HEK293 (cell line): ENCODE results near the gene SLC39A1.

ENCODE experiments used
- CTCF ChIA-PET: fragments of 350-600 bp; formaldehyde crosslinking; extraction: SDS; loops from one replicate; lab custom pipeline; 2021; ENCODE audit warnings: antibody characterized with exemption; lab: Yijun Ruan, JAX
- POLR2A ChIA-PET: fragments of 300-600 bp; formaldehyde crosslinking; extraction: SDS; loops from one replicate; lab custom pipeline; 2020; ENCODE audit warnings: antibody characterized with exemption, inconsistent platforms; lab: Yijun Ruan, JAX
- H3K27ac ChIP-seq: fragments of 200-500 bp; sonication (Bioruptor generic); 2 replicates; pipeline ENCODE4 v1.5.1; 2014; ENCODE audit warnings: low read depth, low read length, control low read depth, inconsistent platforms; ENCODE audit errors: extremely low read depth
- H3K36me3 ChIP-seq, 2 experiments: fragments of 200-500 bp in 1 of 2; sonication (Bioruptor generic) in 1 of 2; 1 replicate in 1 of 2; 2 replicates in 1 of 2; pipeline ENCODE4 v1.5.1; 2014 to 2017; ENCODE audit warnings: inconsistent platforms in 2 of 2, low read length in 2 of 2; ENCODE audit not compliant: control insufficient read depth in 2 of 2, insufficient read depth in 1 of 2
- H3K4me1 ChIP-seq: fragments of 200-500 bp; sonication (Bioruptor generic); 2 replicates; pipeline ENCODE4 v1.5.1; 2014; ENCODE audit warnings: mild to moderate bottlenecking, low read length, inconsistent platforms; ENCODE audit not compliant: control insufficient read depth, insufficient read depth
- H3K4me3 ChIP-seq: 2 replicates; pipeline ENCODE4 v1.5.1; 2011; ENCODE audit warnings: low read depth, mild to moderate bottlenecking, control low read depth, low read length, moderate library complexity
- H3K9me3 ChIP-seq: fragments of 200-500 bp; sonication (Bioruptor generic); 2 replicates; pipeline ENCODE4 v1.5.1; 2014; ENCODE audit warnings: low read depth, low read length, inconsistent platforms; ENCODE audit not compliant: control insufficient read depth, insufficient read depth
- ATF2 ChIP-seq: fragments of 450-650 bp; formaldehyde crosslinking; IDR thresholded peaks from 2 replicates; pipeline ENCODE4 v1.5.1; 2016; ENCODE audit warnings: missing biosample characterization, missing genetic modification characterization, low read depth
- BCL11B ChIP-seq: fragments of 450-650 bp; formaldehyde crosslinking; IDR thresholded peaks from 2 replicates; pipeline ENCODE4 v1.5.1; 2016; ENCODE audit warnings: low read depth, missing biosample characterization, missing genetic modification characterization
- ELK4 ChIP-seq: IDR thresholded peaks from 2 replicates; pipeline ENCODE4 v1.6.1; 2011; ENCODE audit warnings: mild to moderate bottlenecking, low read depth, low read length, borderline replicate concordance
- GLI4 ChIP-seq: fragments of 450-650 bp; formaldehyde crosslinking; IDR thresholded peaks from 2 replicates; pipeline ENCODE4 v1.5.1; 2016; ENCODE audit warnings: missing biosample characterization, missing genetic modification characterization
- KLF8 ChIP-seq: fragments of 450-650 bp; formaldehyde crosslinking; IDR thresholded peaks from 2 replicates; pipeline ENCODE4 v1.5.1; 2016; ENCODE audit warnings: missing biosample characterization, missing genetic modification characterization
- TSHZ1 ChIP-seq: fragments of 450-650 bp; formaldehyde crosslinking; IDR thresholded peaks from 2 replicates; pipeline ENCODE4 v1.5.1; 2016; ENCODE audit warnings: missing biosample characterization, missing genetic modification characterization, borderline replicate concordance
- ZNF112 ChIP-seq: fragments of 450-650 bp; formaldehyde crosslinking; IDR thresholded peaks from 2 replicates; pipeline ENCODE4 v1.5.0; 2017; ENCODE audit warnings: missing biosample characterization, missing genetic modification characterization
- ZNF121 ChIP-seq: fragments of 450-650 bp; formaldehyde crosslinking; IDR thresholded peaks from 2 replicates; pipeline ENCODE4 v1.5.1; 2016; ENCODE audit warnings: missing biosample characterization, missing genetic modification characterization
- ZNF157 ChIP-seq: fragments of 450-650 bp; formaldehyde crosslinking; IDR thresholded peaks from 2 replicates; pipeline ENCODE4 v1.5.1; 2016; ENCODE audit warnings: missing biosample characterization, missing genetic modification characterization
- ZNF311 ChIP-seq: fragments of 450-650 bp; formaldehyde crosslinking; IDR thresholded peaks from 2 replicates; pipeline ENCODE4 v1.5.1; 2017; ENCODE audit warnings: missing biosample characterization, missing genetic modification characterization, borderline replicate concordance
- ZNF335 ChIP-seq: fragments of 450-650 bp; formaldehyde crosslinking; conservative IDR thresholded peaks from 2 replicates; pipeline ENCODE4 v1.5.1; 2016; ENCODE audit warnings: missing biosample characterization, missing genetic modification characterization
- ZNF354C ChIP-seq: fragments of 450-650 bp; formaldehyde crosslinking; IDR thresholded peaks from 2 replicates; pipeline ENCODE4 v1.5.1; 2016; ENCODE audit warnings: missing biosample characterization, missing genetic modification characterization, low read depth, borderline replicate concordance
- ZNF404 ChIP-seq: fragments of 450-650 bp; formaldehyde crosslinking; IDR thresholded peaks from 2 replicates; pipeline ENCODE4 v1.5.1; 2017; ENCODE audit warnings: missing biosample characterization, missing genetic modification characterization
- ZNF510 ChIP-seq: fragments of 450-650 bp; formaldehyde crosslinking; IDR thresholded peaks from 2 replicates; pipeline ENCODE4 v1.5.1; 2018; ENCODE audit warnings: mild to moderate bottlenecking, missing genetic modification characterization, missing biosample characterization; ENCODE audit not compliant: insufficient replicate concordance
- ZNF521 ChIP-seq: fragments of 450-650 bp; formaldehyde crosslinking; IDR thresholded peaks from 2 replicates; pipeline ENCODE4 v1.5.1; 2017; ENCODE audit warnings: missing biosample characterization, mild to moderate bottlenecking, missing genetic modification characterization
- ZNF555 ChIP-seq: fragments of 450-650 bp; formaldehyde crosslinking; conservative IDR thresholded peaks from 2 replicates; pipeline ENCODE4 v1.5.1; 2017; ENCODE audit warnings: missing biosample characterization, mild to moderate bottlenecking, missing genetic modification characterization, inconsistent platforms
- ZNF600 ChIP-seq: fragments of 450-650 bp; formaldehyde crosslinking; IDR thresholded peaks from 2 replicates; pipeline ENCODE4 v1.5.1; 2016; ENCODE audit warnings: missing biosample characterization, missing genetic modification characterization
- ZNF610 ChIP-seq: fragments of 450-650 bp; formaldehyde crosslinking; IDR thresholded peaks from 2 replicates; pipeline ENCODE4 v1.5.1; 2016; ENCODE audit warnings: missing biosample characterization, missing genetic modification characterization, borderline replicate concordance
- ZNF645 ChIP-seq: fragments of 450-650 bp; formaldehyde crosslinking; IDR thresholded peaks from 2 replicates; pipeline ENCODE4; 2016; ENCODE audit warnings: missing biosample characterization, missing genetic modification characterization
- ZNF677 ChIP-seq: fragments of 450-650 bp; IDR thresholded peaks from 2 replicates; pipeline ENCODE4 v1.5.0; 2018; ENCODE audit warnings: missing biosample characterization, mild to moderate bottlenecking, missing genetic modification characterization, moderate library complexity
- ZNF704 ChIP-seq: fragments of 450-650 bp; formaldehyde crosslinking; IDR thresholded peaks from 2 replicates; pipeline ENCODE4 v1.5.1; 2016; ENCODE audit warnings: missing biosample characterization, missing genetic modification characterization
- ZNF747 ChIP-seq: fragments of 450-650 bp; formaldehyde crosslinking; IDR thresholded peaks from 2 replicates; pipeline ENCODE4 v1.5.1; 2016; ENCODE audit warnings: missing biosample characterization, missing genetic modification characterization
- ZNF76 ChIP-seq: fragments of 450-650 bp; formaldehyde crosslinking; IDR thresholded peaks from 2 replicates; pipeline ENCODE4; 2016; ENCODE audit warnings: low read depth, missing biosample characterization, missing genetic modification characterization, borderline replicate concordance
- ZNF776 ChIP-seq: fragments of 450-650 bp; formaldehyde crosslinking; IDR thresholded peaks from 2 replicates; pipeline ENCODE4 v1.5.0; 2017; ENCODE audit warnings: missing biosample characterization, missing genetic modification characterization, borderline replicate concordance

The SLC39A1 gene

GRCh38 chr1:153926405-153926804 is 36.9 kb downstream of the SLC39A1 start:
- TF ChIP-seq ATF2 (tag by site-specific recombination) = peak; percentile 70
- no peak for TF ChIP-seq ZNF311 (tag by site-specific recombination)
- Histone ChIP-seq H3K27ac (no peak overlapping the region), H3K9me3 (no peaks in the 10 kb centered on the region), H3K4me3 (no peak overlapping the region), H3K4me1 (no peaks in the 10 kb centered on the region), H3K36me3 (peaks cover 0 to 16% of the 10 kb centered on the region in 2 experiments; a peak in 2 of 3 replicates)
- POLR2A ChIA-PET = interaction anchor here (1.8 kb wide), 1 partner anchor 51 kb away, joined by 3 read pairs; the partner anchor contains the start of gene JTB
- CTCF ChIA-PET = interaction anchor here (1.0 to 1.1 kb wide), 2 partner anchors 20 to 130 kb away, joined by 4 to 6 read pairs; partner anchors contain the start of gene DENND4B

- Histone ChIP-seq H3K27ac (peak within 1 kb of the TSS; percentile 78), H3K4me1 (peaks cover 4% of the 10 kb centered on the region), H3K9me3 (no peaks in the 10 kb centered on the region), H3K36me3 (peaks cover 0 to 12% of the 10 kb centered on the region in 2 experiments; a peak in 2 of 3 replicates), H3K4me3 (peak within 1 kb of the TSS; percentile 95)
- ChIA-PET CTCF (interaction anchor here (0.6 to 1.9 kb wide), 7 partner anchors 9 to 133 kb away, joined by 3 to 8 read pairs (median 4); partner anchors contain the start of gene RAB13), POLR2A (interaction anchor here (0.8 to 3.9 kb wide), 13 partner anchors 10 to 349 kb away, joined by 3 to 31 read pairs (median 5); partner anchors contain the start of genes CREB3L4, DENND4B, JTB and RPS27)
- TF ChIP-seq ZNF121 (tag by site-specific recombination) = no peak
- TF ChIP-seq ZNF76 = peak; percentile 43; the same call in 1 of the 2 replicates
- TF ChIP-seq ZNF776 = no peak
- no peak for TF ChIP-seq ZNF404
- no peak for TF ChIP-seq ELK4
- no peak for TF ChIP-seq ZNF677 (tag by site-specific recombination)
- no peak for TF ChIP-seq ZNF354C (tag by site-specific recombination)
- TF ChIP-seq GLI4 = no peak
- TF ChIP-seq ZNF521 (tag by site-specific recombination) = no peak
- TF ChIP-seq ZNF335 (tag by site-specific recombination) = peak; percentile 99
- TF ChIP-seq ZNF747 (tag by site-specific recombination) = no peak
- TF ChIP-seq TSHZ1 = no peak
- TF ChIP-seq BCL11B (tag by site-specific recombination) = peak; percentile 53; the same call in 1 of the 2 replicates
- TF ChIP-seq ZNF645 (tag by site-specific recombination) = no peak
- TF ChIP-seq KLF8 (tag by site-specific recombination) = peak; percentile 86
- peak; percentile 33; the same call in 1 of the 2 replicates for TF ChIP-seq ZNF600 (tag by site-specific recombination)
- no peak for TF ChIP-seq ZNF555 (tag by site-specific recombination)
- TF ChIP-seq ZNF704 (tag by site-specific recombination) = no peak
- TF ChIP-seq ZNF610 (tag by site-specific recombination) = peak; percentile 75; the same call in 1 of the 2 replicates
- TF ChIP-seq ZNF112 (tag by site-specific recombination) = no peak
- TF ChIP-seq ZNF510 = no peak
- TF ChIP-seq ZNF157 (tag by site-specific recombination) = no peak
These were observed 40.1 kb downstream of the SLC39A1 start, which contains the start of gene GATAD2B for GRCh38 chr1:153922972-153923925. GATAD2B (minus strand) TSS chr1:153922972; CDS start chr1:153828347, 94,625 bp downstream.
